Measurements from ENCODE around the gene ANTXR1. TPM values are rescaled to one million over a fixed set of nuclear protein-coding genes. Genes with fewer than 3 reads are reported as not detected.

Gene ANTXR1
- total RNA-seq, 1 experiment from 2014 or later: 48.3 TPM

DNA sequence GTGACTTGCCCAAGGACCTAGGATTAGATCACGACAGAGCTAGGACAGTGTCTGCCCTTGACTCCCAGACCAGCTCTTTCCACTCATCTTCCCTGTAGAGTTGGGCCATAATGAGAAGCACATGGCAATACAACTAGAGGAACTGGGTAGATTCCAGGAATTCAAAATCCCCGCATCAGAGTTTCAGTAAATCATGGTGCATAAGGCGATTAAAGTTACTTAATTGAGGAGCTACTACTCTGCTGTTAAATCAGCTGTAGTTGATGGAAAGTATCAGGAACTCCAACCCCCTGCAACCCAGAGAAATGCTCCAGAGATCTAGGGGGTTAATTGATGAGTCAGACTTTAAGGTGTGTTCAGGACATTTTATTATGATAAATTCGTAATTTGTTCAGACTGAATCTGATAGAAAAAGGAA lies 5.7 kb downstream of the ANTXR1 start:
- Histone ChIP-seq H3K4me1 (replicated peaks; ENCODE audit: insufficient read depth) (peaks cover 22% of the 10 kb centered on the region), H3K27ac (no peak overlapping the region), H3K27me3 (ENCODE audit: insufficient read depth, low read depth) (no peaks in the 10 kb centered on the region), H3K9me3 (ENCODE audit: insufficient read depth, low read depth) (no peaks in the 10 kb centered on the region), H3F3A (ENCODE audit: insufficient read depth, low read depth) (no peaks in the 10 kb centered on the region), H3K4me3 (no peak overlapping the region), H2AFZ (no peak overlapping the region), H3K79me2 (ENCODE audit: low read depth) (peaks cover 27% of the 10 kb centered on the region), H3K4me2 (no peak overlapping the region), H4K20me1 (ENCODE audit: insufficient read depth) (peaks cover 3% of the 10 kb centered on the region; the same call in 1 of the 2 replicates), H3K9me2 (ENCODE audit: insufficient read depth) (no peaks in the 10 kb centered on the region), H3K36me3 (ENCODE audit: low read depth) (no peaks in the 10 kb centered on the region)
- BruUV-seq (replicated peaks): no TSS peak
- intact Hi-C loops (cut with micrococcal nuclease; ENCODE audit: unreplicated experiment): loop anchor here (10.0 kb wide), 1 partner anchor 554 kb away; the partner anchor contains the start of genes APLF and FBXO48
- CTCF ChIA-PET: no interaction called here
- no peak for DNase-seq
- no peak for TF ChIP-seq EZH2 (IDR thresholded peaks at IDR 0.05; ENCODE audit: low read depth)
- TF ChIP-seq, protein P1, sequence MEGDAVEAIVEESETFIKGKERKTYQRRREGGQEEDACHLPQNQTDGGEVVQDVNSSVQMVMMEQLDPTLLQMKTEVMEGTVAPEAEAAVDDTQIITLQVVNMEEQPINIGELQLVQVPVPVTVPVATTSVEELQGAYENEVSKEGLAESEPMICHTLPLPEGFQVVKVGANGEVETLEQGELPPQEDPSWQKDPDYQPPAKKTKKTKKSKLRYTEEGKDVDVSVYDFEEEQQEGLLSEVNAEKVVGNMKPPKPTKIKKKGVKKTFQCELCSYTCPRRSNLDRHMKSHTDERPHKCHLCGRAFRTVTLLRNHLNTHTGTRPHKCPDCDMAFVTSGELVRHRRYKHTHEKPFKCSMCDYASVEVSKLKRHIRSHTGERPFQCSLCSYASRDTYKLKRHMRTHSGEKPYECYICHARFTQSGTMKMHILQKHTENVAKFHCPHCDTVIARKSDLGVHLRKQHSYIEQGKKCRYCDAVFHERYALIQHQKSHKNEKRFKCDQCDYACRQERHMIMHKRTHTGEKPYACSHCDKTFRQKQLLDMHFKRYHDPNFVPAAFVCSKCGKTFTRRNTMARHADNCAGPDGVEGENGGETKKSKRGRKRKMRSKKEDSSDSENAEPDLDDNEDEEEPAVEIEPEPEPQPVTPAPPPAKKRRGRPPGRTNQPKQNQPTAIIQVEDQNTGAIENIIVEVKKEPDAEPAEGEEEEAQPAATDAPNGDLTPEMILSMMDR (conservative IDR thresholded peaks at IDR 0.05): no peak
- POLR2A ChIA-PET (ENCODE audit: unreplicated experiment): no interaction called here

DNA sequence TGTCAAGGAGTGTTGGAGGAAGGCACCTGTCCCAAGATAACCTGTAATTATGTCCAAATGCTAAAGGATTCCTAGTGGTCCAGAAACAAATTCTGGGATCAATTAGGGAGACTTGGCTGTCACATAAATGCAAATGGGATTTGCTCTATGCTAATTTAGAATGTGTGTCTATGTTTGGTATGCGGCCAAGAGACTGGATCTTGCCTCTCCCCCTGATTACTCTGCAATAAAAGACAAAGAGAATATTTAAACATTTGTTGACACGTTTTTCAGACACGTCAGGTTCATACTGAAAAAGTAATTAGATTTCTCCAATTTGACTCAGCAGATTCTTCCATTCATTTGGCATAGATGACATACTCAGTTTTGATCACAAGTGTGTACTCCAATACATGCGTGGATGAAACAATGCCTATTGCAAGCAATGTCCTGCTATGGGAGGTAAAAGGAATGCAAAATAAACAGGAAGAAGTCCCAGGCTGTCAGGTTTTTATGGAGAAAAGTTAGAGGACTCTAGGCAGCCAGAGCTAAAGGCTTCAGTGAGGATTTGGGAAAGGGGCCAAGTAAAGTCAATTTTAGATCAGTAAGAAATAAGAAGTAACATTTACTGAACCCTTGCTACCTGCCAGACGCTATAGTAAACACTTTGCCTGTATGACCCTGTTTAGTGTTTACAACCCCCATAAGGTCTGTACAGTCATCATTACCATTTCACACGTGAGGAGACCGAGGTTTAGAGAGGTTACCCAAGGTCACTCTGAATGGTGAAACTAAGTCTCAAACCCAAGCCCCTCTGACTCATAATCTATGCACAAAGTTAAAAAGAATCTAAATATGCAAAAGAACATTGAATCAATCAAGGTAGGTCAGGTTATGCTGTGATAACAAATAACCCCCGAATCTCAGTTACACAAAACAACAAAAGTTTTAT lies 7.8 kb downstream of the ANTXR1 start:
- H4K20me1 ChIP-seq (ENCODE audit: insufficient read depth): peaks cover 3% of the 10 kb centered on the region; the same call in 1 of the 2 replicates
- H3K9me3 ChIP-seq (ENCODE audit: insufficient read depth, low read depth): no peaks in the 10 kb centered on the region
- peaks cover 14% of the 10 kb centered on the region; the same call in 1 of the 2 replicates for H3K79me2 ChIP-seq (ENCODE audit: low read depth)
- no peaks in the 10 kb centered on the region for H3K36me3 ChIP-seq (ENCODE audit: low read depth)
- no peak for DNase-seq
- H3K4me2 ChIP-seq: no peak overlapping the region
- H3K9me2 ChIP-seq (ENCODE audit: insufficient read depth): no peaks in the 10 kb centered on the region
- intact Hi-C loops (cut with micrococcal nuclease; ENCODE audit: unreplicated experiment): no loop called here
- ChIA-PET CTCF (no interaction called here), POLR2A (ENCODE audit: unreplicated experiment) (no interaction called here)
- peaks cover 8% of the 10 kb centered on the region; the same call in 1 of the 2 replicates for H3K4me1 ChIP-seq (replicated peaks; ENCODE audit: insufficient read depth)
- no peak overlapping the region for H3K27ac ChIP-seq
- no peak overlapping the region for H3K4me3 ChIP-seq
- H3F3A ChIP-seq (ENCODE audit: insufficient read depth, low read depth): no peaks in the 10 kb centered on the region
- H3K27me3 ChIP-seq (ENCODE audit: insufficient read depth, low read depth): no peaks in the 10 kb centered on the region
- H2AFZ ChIP-seq: no peak overlapping the region
- TF ChIP-seq, protein P1 (conservative IDR thresholded peaks at IDR 0.05): no peak
- TF ChIP-seq EZH2 (IDR thresholded peaks at IDR 0.05; ENCODE audit: low read depth): no peak
- no TSS peak for BruUV-seq (replicated peaks)

DNA sequence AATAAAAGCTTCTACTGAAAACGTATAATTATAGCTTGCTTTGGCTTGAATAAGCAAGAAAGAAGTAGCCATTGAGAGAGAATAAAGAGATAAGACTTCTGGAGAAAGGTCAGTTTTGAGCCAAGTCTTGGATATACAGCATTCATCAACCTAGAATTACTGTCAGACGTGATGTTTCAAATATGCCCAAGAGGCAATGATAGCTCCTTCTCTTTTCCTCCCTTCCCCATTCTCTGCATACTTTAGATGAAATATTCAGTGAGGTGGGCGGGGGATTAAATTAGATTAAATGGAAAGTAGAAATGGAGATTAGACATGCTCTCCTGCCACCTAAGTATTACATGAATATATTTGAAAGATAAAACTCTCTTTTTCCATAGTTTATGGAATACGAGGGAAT lies 8.7 kb downstream of the ANTXR1 start:
- BruUV-seq (replicated peaks): no TSS peak
- Histone ChIP-seq H3K4me1 (replicated peaks; ENCODE audit: insufficient read depth) (peaks cover 8% of the 10 kb centered on the region; the same call in 1 of the 2 replicates), H3K9me3 (ENCODE audit: insufficient read depth, low read depth) (no peaks in the 10 kb centered on the region)

More for the DNA sequence above, 8.7 kb downstream of the ANTXR1 start:
- ChIA-PET CTCF (no interaction called here), POLR2A (ENCODE audit: unreplicated experiment) (no interaction called here)
- no peaks in the 10 kb centered on the region for H3K27me3 ChIP-seq (ENCODE audit: insufficient read depth, low read depth)
- H3K27ac ChIP-seq: no peak overlapping the region
- H3K4me3 ChIP-seq: no peak overlapping the region
- no peaks in the 10 kb centered on the region for H4K20me1 ChIP-seq (ENCODE audit: insufficient read depth)
- H3K36me3 ChIP-seq (ENCODE audit: low read depth): no peaks in the 10 kb centered on the region
- H3K4me2 ChIP-seq: no peak overlapping the region
- no peaks in the 10 kb centered on the region for H3K9me2 ChIP-seq (ENCODE audit: insufficient read depth)
- H2AFZ ChIP-seq: no peak overlapping the region
- no peaks in the 10 kb centered on the region for H3F3A ChIP-seq (ENCODE audit: insufficient read depth, low read depth)
- TF ChIP-seq, protein P1 (conservative IDR thresholded peaks at IDR 0.05): no peak
- TF ChIP-seq EZH2 (IDR thresholded peaks at IDR 0.05; ENCODE audit: low read depth): no peak
- no peak for DNase-seq
- peaks cover 14% of the 10 kb centered on the region; the same call in 1 of the 2 replicates for H3K79me2 ChIP-seq (ENCODE audit: low read depth)
- intact Hi-C loops (cut with micrococcal nuclease; ENCODE audit: unreplicated experiment): no loop called here
